HL-60 (cell line): ENCODE measurements around the gene ATP8A1.

Experiments
- CTCF ChIP-seq: IDR thresholded peaks from one replicate; pipeline ENCODE4 v1.5.1; 2011; ENCODE audit warnings: low read length, control low read depth, inconsistent platforms; ENCODE audit not compliant: insufficient read depth
- GABPA ChIP-seq: IDR thresholded peaks from 2 replicates; pipeline ENCODE4 v1.6.1; 2012; ENCODE audit warnings: low read depth
- TF ChIP-seq, protein P1 (sequence below): IDR thresholded peaks from 2 replicates; pipeline ENCODE4 v1.6.1; 2012; ENCODE audit warnings: low read depth; ENCODE audit not compliant: insufficient replicate concordance

DNA sequence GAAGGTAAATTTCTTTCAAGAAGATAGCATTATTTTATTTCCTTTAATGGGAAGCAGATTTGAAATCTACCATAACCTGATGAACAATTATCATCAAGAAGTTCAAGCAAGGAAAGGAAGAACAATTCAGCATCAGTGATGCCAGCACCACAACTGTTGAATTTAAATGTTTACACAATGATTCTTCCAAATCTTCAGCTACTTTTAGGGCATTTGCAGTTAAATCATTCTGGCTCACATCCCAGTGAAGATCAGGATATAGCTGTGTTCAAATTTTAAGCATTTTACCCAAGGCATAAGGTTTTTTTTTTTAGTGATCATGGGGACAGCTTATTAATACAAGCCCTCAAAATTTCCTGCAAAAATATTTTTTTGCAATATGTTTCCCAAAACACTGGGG lies 146.7 kb downstream of the ATP8A1 start:
- TF ChIP-seq CTCF (no peak), GABPA (no peak)
- TF ChIP-seq, protein P1, sequence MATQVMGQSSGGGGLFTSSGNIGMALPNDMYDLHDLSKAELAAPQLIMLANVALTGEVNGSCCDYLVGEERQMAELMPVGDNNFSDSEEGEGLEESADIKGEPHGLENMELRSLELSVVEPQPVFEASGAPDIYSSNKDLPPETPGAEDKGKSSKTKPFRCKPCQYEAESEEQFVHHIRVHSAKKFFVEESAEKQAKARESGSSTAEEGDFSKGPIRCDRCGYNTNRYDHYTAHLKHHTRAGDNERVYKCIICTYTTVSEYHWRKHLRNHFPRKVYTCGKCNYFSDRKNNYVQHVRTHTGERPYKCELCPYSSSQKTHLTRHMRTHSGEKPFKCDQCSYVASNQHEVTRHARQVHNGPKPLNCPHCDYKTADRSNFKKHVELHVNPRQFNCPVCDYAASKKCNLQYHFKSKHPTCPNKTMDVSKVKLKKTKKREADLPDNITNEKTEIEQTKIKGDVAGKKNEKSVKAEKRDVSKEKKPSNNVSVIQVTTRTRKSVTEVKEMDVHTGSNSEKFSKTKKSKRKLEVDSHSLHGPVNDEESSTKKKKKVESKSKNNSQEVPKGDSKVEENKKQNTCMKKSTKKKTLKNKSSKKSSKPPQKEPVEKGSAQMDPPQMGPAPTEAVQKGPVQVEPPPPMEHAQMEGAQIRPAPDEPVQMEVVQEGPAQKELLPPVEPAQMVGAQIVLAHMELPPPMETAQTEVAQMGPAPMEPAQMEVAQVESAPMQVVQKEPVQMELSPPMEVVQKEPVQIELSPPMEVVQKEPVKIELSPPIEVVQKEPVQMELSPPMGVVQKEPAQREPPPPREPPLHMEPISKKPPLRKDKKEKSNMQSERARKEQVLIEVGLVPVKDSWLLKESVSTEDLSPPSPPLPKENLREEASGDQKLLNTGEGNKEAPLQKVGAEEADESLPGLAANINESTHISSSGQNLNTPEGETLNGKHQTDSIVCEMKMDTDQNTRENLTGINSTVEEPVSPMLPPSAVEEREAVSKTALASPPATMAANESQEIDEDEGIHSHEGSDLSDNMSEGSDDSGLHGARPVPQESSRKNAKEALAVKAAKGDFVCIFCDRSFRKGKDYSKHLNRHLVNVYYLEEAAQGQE, result no peak
